Lower leg skin (tissue), 4 donors: ENCODE data around the gene KLHL24. TPM values are rescaled to one million over a fixed set of nuclear protein-coding genes. Genes with fewer than 3 reads are reported as not detected.
"Not testable (repeated sequence)": the region's sequence is repeated elsewhere in the genome, so short reads cannot be mapped to it uniquely, and the experiment has no call there.

ENCODE experiments used
- DNase-seq, 2 donors: peaks; one replicate each; pipeline ENCODE4 v3.0.0-alpha.2; 2019; ENCODE audit warnings: low spot score in 2 of 2
- H3K4me3 ChIP-seq: fragments of 200-600 bp; sonication (generic); 2 replicates; pipeline ENCODE4 v1.5.1; 2017; ENCODE audit warnings: mild to moderate bottlenecking, low read depth; ENCODE audit not compliant: poor library complexity, severe bottlenecking
- POLR2A ChIP-seq, 2 donors: fragments of 450-650 bp; IDR thresholded peaks; one replicate each; pipeline ENCODE4 v1.6.1; 2016 to 2017; ENCODE audit warnings: antibody characterized with exemption in 2 of 2, mild to moderate bottlenecking in 1 of 2, moderate library complexity in 1 of 2
- WGBS, 2 donors: methylation state at CpG; one replicate each; pipeline ENCODE4 v1.1.5; 2018; 5-methylcytosine and 5-hydroxymethylcytosine counted together
- intact Hi-C: fragments of 100-400 bp; cut with DNase I; formaldehyde crosslinking; loops from one replicate; pipeline ENCODE4 v1.15.0; 2023; ENCODE audit warnings: low total_unique reads
- total RNA-seq, 4 donors: library from RNA; depleted of rRNA; stranded (reverse); fragments of >200 nt; gene quantifications; one replicate each; pipeline ENCODE4 v1.1.0, GENCODE V29; 2016
- TF ChIP-seq, protein P1 (sequence below), 3 donors: fragments of 450-650 bp; IDR thresholded peaks; one replicate each; pipeline ENCODE4 v1.5.1; 2016; ENCODE audit warnings: antibody characterized with exemption in 3 of 3, mild to moderate bottlenecking in 3 of 3, moderate library complexity in 2 of 3

The KLHL24 gene
- total RNA-seq, 4 donors from 2014 or later, result 58.7 to 132 (median 103) TPM

DNA sequence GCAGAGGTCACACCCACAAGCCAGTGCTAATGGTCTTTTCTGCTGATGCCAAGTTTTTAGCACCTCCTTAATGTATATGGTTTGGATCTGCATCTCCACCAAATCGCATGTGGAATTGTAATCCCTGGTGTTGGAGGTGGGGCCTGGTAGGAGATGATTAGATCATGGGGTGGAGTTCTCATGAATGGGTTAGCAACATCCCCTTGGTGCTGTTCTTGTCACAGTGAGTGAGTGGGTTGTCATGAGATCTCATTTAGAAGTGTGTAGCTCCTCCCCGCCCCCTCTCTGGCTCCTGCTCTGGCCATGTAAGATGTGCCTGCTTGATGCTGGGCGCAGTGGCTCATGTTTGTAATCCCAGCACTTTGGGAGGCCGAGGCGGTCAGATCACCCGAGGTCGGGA is 42.6 kb upstream of the KLHL24 start:
- TF ChIP-seq POLR2A (IDR thresholded peaks at IDR 0.05), result no peak
- TF ChIP-seq, protein P1, sequence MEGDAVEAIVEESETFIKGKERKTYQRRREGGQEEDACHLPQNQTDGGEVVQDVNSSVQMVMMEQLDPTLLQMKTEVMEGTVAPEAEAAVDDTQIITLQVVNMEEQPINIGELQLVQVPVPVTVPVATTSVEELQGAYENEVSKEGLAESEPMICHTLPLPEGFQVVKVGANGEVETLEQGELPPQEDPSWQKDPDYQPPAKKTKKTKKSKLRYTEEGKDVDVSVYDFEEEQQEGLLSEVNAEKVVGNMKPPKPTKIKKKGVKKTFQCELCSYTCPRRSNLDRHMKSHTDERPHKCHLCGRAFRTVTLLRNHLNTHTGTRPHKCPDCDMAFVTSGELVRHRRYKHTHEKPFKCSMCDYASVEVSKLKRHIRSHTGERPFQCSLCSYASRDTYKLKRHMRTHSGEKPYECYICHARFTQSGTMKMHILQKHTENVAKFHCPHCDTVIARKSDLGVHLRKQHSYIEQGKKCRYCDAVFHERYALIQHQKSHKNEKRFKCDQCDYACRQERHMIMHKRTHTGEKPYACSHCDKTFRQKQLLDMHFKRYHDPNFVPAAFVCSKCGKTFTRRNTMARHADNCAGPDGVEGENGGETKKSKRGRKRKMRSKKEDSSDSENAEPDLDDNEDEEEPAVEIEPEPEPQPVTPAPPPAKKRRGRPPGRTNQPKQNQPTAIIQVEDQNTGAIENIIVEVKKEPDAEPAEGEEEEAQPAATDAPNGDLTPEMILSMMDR (IDR thresholded peaks at IDR 0.05), result no peak
- 95 to 98% methylated on average over 7 of the region's 7 CpGs for WGBS, 2 donors
- intact Hi-C loops, result no loop called here
- H3K4me3 ChIP-seq, result no peak overlapping the region
- no peak for DNase-seq

DNA sequence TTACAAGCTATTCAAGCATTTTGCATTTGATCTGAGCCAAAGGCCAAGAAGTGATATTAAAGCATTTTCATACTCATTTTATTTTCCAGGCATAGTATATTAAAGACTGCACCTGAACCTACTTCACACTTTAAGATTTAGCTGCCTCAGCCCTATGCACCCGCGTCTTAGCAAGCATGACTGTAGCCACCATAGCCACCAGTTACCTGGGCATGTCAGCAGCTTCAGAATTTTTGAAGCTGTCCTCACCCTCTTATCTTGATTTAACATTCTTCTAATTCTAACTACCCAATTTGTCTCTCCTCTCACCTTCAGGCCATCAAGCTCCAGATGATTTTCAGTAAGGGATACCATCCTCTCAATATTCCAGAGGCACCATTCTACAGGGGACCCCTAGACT is 40.8 kb upstream of the KLHL24 start:
- intact Hi-C loops, result no loop called here
- 73 to 95% methylated on average over 2 of the region's 2 CpGs for WGBS, 2 donors
- DNase-seq, result no peak
- TF ChIP-seq, protein P1 (IDR thresholded peaks at IDR 0.05), result no peak
- no peak for TF ChIP-seq POLR2A (IDR thresholded peaks at IDR 0.05)
- H3K4me3 ChIP-seq, result no peak overlapping the region

DNA sequence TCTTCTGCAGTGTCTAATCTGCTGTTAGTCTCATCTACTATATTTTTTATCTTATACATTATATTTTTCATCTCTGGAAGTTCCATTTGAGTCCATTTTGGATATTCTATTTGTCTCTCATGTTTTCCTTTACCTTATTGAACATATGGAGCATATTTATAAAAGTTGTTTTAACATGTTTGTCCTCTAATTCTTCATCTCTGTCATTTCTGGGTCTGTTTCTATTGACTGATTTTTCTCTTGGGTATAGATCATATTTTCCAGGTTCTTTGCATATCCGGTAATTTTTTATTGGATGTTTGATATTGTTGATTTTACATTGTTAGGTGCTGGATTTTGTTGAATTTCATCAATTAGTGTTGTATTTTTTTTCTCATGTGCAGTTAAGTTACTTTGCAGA is 37.5 kb upstream of the KLHL24 start:
- intact Hi-C loops, result no loop called here
- WGBS, 2 donors, result 37 to 41% methylated on average over 1 of the region's 1 CpG
- TF ChIP-seq, protein P1 (IDR thresholded peaks at IDR 0.05), result no peak
- no peak for DNase-seq
- no peak overlapping the region for H3K4me3 ChIP-seq

DNA sequence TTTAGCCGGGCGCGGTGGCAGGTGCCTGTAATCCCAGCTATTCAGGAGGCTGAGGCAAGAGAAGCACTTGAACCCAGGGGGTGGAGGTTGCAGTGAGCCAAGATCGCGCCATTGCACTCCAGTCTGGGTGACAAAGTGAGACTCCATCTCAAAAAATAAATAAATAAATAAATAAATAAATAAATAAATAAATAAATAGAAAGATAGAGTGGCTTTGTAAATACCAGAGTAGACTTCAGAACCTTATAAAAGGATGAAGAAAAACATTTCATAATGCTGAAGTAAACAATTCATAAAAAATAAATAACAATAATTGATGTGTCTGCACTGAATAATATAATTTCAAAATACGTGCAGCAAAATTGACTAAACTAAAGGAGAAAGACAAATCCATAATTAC is 24.1 kb upstream of the KLHL24 start:
- H3K4me3 ChIP-seq, DNase-seq, intact Hi-C loops: not testable (repeated sequence)
- WGBS, 2 donors, result 93 to 94% methylated on average over 6 of the region's 6 CpGs

DNA sequence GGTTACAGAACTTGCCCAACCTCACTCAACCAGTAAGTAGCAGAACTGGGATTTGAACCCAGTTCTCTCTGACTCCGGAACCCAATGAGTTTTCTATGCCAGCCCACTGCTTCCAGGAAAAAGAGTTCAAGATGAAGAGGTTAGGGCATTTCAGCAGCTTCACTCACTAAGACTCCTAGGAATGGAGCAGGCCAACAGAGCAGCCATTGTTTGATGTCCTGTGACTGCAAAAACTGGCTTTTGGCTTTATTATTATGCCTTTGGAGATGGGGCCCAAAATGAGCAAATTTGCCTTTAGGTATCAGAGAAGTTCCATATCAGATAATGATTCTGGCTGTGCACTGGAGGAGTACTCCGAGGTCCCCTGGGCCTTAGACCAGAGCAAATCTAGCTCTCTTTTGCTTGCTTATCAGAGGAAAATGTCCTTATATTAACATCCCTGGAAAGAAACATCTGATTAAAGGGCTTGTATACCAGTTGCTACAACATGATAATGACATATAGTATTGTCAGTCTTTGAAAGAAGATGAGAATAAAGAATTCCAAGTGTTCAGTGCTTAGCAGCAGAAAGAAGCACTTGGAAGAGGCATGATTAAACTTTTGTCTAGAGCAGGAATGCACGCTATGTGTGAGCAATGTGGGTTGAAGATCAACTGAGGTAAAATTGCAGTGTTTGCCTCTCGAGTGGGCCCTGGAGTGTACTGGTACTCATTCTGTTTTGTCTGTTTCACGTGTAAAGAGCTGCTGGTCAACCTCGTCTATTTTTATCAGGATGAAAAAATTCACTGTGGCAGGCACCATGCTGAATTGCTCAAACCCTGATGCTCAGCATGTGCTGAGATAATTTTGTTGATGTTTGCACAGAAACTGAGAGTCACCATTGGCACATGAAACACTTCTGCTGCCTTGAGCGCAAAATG is 21.8 kb upstream of the KLHL24 start:
- TF ChIP-seq, protein P1 (IDR thresholded peaks at IDR 0.05), result no peak
- no peak for TF ChIP-seq POLR2A (IDR thresholded peaks at IDR 0.05)
- intact Hi-C loops, result no loop called here
- no peak overlapping the region for H3K4me3 ChIP-seq
- no peak for DNase-seq
- WGBS, 2 donors, result 76 to 84% methylated on average over 7 of the region's 7 CpGs

DNA sequence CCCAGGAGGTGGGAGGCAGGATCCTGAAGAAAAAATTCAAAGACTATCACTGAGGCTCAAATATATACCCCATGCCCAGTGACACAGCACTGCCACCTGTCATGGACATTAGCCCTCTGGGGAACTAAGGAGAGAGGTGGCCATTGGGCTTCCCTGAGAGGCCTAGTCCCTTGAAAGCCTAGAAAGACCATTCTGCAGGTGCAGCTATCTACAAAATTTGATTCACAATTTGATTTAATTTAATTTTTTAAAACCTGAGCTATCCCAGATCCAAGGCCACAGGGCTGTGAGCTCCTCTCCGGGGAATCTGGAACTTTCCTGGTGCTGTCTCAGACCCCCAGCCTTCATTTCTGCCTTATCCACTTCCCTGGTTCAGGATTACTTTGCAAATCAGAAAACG is 16.9 kb upstream of the KLHL24 start:
- WGBS, 2 donors, result 83 to 91% methylated on average over 2 of the region's 2 CpGs
- H3K4me3 ChIP-seq, result no peak overlapping the region
- intact Hi-C loops, result no loop called here
- TF ChIP-seq, protein P1 (IDR thresholded peaks at IDR 0.05), result no peak
- no peak for TF ChIP-seq POLR2A (IDR thresholded peaks at IDR 0.05)
- no peak for DNase-seq
